Mucosa of rectum (tissue), 2 donors: Measurements from ENCODE around the gene GIMAP5.
A peak's percentile ranks its signal among the peaks of the same experiment; 100 is the strongest.

Experiments used
- H3K27ac ChIP-seq, 2 donors: one replicate each; pipeline ENCODE4 v1.7.0; 2013; ENCODE audit warnings: inconsistent platforms in 2 of 2, low read depth in 2 of 2, low read length in 2 of 2
- H3K27me3 ChIP-seq, 2 donors: one replicate each; pipeline ENCODE4 v1.7.0; 2013; ENCODE audit warnings: low read length in 2 of 2; ENCODE audit not compliant: control insufficient read depth in 2 of 2, insufficient read depth in 2 of 2
- H3K36me3 ChIP-seq, 2 donors: one replicate each; pipeline ENCODE4 v1.7.0; 2013; ENCODE audit warnings: low read length in 2 of 2; ENCODE audit not compliant: control insufficient read depth in 2 of 2, insufficient read depth in 2 of 2
- H3K4me1 ChIP-seq, 2 donors: one replicate each; pipeline ENCODE4 v1.7.0; 2013; ENCODE audit warnings: low read length in 2 of 2, mild to moderate bottlenecking in 1 of 2; ENCODE audit not compliant: control insufficient read depth in 2 of 2, insufficient read depth in 2 of 2
- H3K4me3 ChIP-seq, 2 donors: one replicate each; pipeline ENCODE4 v1.7.0; 2013; ENCODE audit warnings: low read length in 2 of 2
- H3K9ac ChIP-seq, 2 donors: one replicate each; pipeline ENCODE4 v1.7.0; 2013; ENCODE audit warnings: low read length in 2 of 2, low read depth in 1 of 2, mild to moderate bottlenecking in 1 of 2
- H3K9me3 ChIP-seq, 2 donors: one replicate each; pipeline ENCODE4 v1.7.0; 2013; ENCODE audit warnings: low read length in 2 of 2; ENCODE audit not compliant: control insufficient read depth in 2 of 2
- donor health status: healthy.
- donor health status: Normal muscosa, but diverticular disease.

GIMAP5 gene

DNA sequence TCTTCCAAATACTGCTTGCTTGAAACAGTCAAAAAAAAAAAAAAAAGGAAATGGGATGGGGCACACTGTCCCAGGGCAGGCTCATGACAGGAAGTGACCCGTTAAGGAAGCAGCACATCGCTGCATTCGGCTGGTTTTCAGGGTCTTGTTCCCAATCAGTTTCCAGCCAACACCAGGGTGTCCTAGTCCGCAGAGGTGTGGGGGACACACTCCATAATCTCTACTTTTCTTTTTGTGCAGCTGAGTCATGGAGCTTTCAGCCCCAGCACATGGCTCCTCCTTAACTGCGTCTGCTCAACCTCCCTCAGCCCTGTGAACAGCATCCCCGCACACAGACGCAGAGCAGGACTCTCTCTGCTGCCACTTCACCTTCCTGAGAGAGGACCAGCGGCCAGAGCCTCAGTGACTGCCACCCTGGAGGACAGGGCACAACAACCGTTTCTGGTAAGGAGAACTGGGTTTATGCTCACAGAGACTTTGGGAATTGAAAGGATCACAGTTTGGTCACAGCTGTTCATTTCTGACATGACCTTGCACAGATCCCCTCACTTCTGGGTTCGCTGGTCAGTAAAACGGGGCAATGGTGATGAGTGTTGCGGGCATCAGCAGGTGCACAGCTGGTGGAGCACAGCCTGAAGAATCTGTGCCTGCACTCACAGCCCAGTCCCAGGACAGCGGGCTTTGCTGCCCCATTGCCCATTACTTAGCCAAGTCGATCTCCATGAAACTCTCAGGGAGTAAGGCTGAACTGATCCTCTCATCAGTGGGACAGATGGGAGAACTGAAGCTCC is at the start of gene GIMAP5:
TSS of gene GIMAP5 (plus strand) at position 154 of the 791 bp plus-strand sequence. CDS start 3,467 bp downstream, outside the sequence.
- Histone ChIP-seq H3K27me3 (peaks cover 0 to 3% of the 10 kb centered on the region in 2 donors), H3K4me3 (peak within 1 kb of the TSS; percentile 47 to 81), H3K9me3 (no peaks in the 10 kb centered on the region), H3K4me1 (peaks cover 0 to 3% of the 10 kb centered on the region in 2 donors), H3K27ac (peak within 1 kb of the TSS; percentile 72 to 74), H3K36me3 (peaks cover 0 to 5% of the 10 kb centered on the region in 2 donors), H3K9ac (peak within 1 kb of the TSS; percentile 34 to 68)

- Histone ChIP-seq H3K4me1 (peaks cover 3 to 4% of the 10 kb centered on the region in 2 donors), H3K27ac (no peak overlapping the region), H3K27me3 (no peaks in the 10 kb centered on the region), H3K9ac (peak overlapping the region in 1 of 2 donors; percentile 10), H3K4me3 (no peak overlapping the region), H3K36me3 (peaks cover 10 to 11% of the 10 kb centered on the region in 2 donors), H3K9me3 (no peaks in the 10 kb centered on the region)
Measured at GRCh38 chr7:150688630-150689029, 48.6 kb upstream of the GIMAP5 start.

- Histone ChIP-seq H3K9me3 (peaks cover 0 to 1% of the 10 kb centered on the region in 2 donors), H3K4me3 (no peak overlapping the region), H3K4me1 (no peaks in the 10 kb centered on the region), H3K27ac (no peak overlapping the region), H3K27me3 (no peaks in the 10 kb centered on the region), H3K9ac (no peak overlapping the region), H3K36me3 (peaks cover 2 to 5% of the 10 kb centered on the region in 2 donors)
Measured at GRCh38 chr7:150695654-150696053, 41.6 kb upstream of the GIMAP5 start.

GRCh38 chr7:150703209-150703608 is 34.0 kb upstream of the GIMAP5 start:
- no peaks in the 10 kb centered on the region for H3K4me1 ChIP-seq
- no peaks in the 10 kb centered on the region for H3K27me3 ChIP-seq
- H3K9ac ChIP-seq = no peak overlapping the region
- no peaks in the 10 kb centered on the region for H3K36me3 ChIP-seq
- H3K9me3 ChIP-seq = peaks cover 8 to 12% of the 10 kb centered on the region in 2 donors
- no peak overlapping the region for H3K4me3 ChIP-seq
- H3K27ac ChIP-seq = no peak overlapping the region

DNA sequence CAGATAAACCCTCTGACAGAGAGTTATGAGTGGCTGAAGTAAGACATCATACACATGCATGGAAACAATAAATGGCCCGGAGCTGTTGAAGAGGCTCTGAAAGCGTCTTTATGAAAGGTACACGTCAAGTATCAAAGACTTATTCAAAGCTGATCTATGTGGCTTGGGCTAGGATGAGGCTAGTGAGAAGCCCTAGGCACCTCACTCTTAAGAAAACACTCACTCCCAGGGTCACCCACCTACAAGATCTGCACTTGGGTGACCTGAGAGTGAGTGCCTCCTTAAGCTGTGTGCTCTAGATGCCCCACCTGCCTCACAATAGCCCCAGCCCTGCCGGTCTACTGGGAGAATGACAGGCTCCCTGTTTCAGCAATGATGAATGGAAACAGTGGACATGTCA is 21.9 kb upstream of the GIMAP5 start:
- Histone ChIP-seq H3K9me3 (no peaks in the 10 kb centered on the region), H3K36me3 (no peaks in the 10 kb centered on the region), H3K4me3 (peak overlapping the region in 1 of 2 donors; percentile 70), H3K9ac (no peak overlapping the region), H3K27me3 (no peaks in the 10 kb centered on the region), H3K4me1 (peaks cover 0 to 5% of the 10 kb centered on the region in 2 donors), H3K27ac (peak overlapping the region; percentile 24 to 52)

- H3K4me3 ChIP-seq = peak overlapping the region in 1 of 2 donors; percentile 70
- H3K9ac ChIP-seq = no peak overlapping the region
Measured at GRCh38 chr7:150715738-150716137, 21.5 kb upstream of the GIMAP5 start.

DNA sequence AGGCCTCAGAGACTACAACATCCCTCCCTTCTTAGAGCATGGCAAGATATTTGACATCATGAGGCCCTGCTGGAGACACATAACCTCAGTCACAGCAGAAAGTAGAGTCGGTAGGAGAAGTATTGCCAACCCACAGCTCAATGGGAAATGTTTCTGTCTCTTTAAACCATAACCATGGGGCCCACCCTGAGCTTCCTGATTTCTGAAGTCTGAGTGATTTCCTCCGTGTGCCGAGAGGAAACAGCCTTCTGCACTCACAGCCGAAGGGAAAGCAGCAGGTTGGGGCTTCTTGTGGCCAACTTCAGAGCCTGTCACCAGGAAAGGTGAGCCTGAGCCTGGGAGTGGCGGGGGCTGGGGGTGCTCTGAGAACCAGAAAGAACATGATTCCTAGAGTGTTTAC is 20.9 kb upstream of the GIMAP5 start, which contains the start of gene GIMAP1:
TSS of gene GIMAP1 (plus strand) at position 246 of the 400 bp plus-strand sequence. CDS start 2,435 bp downstream, outside the sequence.
- Histone ChIP-seq H3K9me3 (no peaks in the 10 kb centered on the region), H3K36me3 (no peaks in the 10 kb centered on the region), H3K27ac (peak within 1 kb of the TSS; percentile 24 to 54), H3K4me3 (peak within 1 kb of the TSS; percentile 65 to 70), H3K4me1 (peaks cover 0 to 5% of the 10 kb centered on the region in 2 donors), H3K9ac (peak within 1 kb of the TSS; percentile 34 to 60), H3K27me3 (no peaks in the 10 kb centered on the region)

More at GRCh38 chr7:150715738-150716137, 21.5 kb upstream of the GIMAP5 start:
- H3K9me3 ChIP-seq = no peaks in the 10 kb centered on the region
- H3K4me1 ChIP-seq = peaks cover 0 to 5% of the 10 kb centered on the region in 2 donors
- H3K36me3 ChIP-seq = no peaks in the 10 kb centered on the region
- H3K27me3 ChIP-seq = no peaks in the 10 kb centered on the region
- H3K27ac ChIP-seq = peak overlapping the region; percentile 24 to 52

GRCh38 chr7:150716939-150717338 is 20.3 kb upstream of the GIMAP5 start:
- H3K27ac ChIP-seq = peak overlapping the region; percentile 24 to 54
- H3K4me3 ChIP-seq = peak overlapping the region; percentile 65 to 70
- H3K9ac ChIP-seq = peak overlapping the region; percentile 20 to 60

GRCh38 chr7:150717814-150718420 is 19.3 kb upstream of the GIMAP5 start:
- Histone ChIP-seq H3K27ac (peak overlapping the region; percentile 15 to 54), H3K36me3 (no peaks in the 10 kb centered on the region), H3K9ac (peak overlapping the region in 1 of 2 donors; percentile 34), H3K9me3 (no peaks in the 10 kb centered on the region), H3K4me3 (peak overlapping the region; percentile 45 to 70), H3K4me1 (peaks cover 0 to 5% of the 10 kb centered on the region in 2 donors), H3K27me3 (no peaks in the 10 kb centered on the region)

More at GRCh38 chr7:150716939-150717338, 20.3 kb upstream of the GIMAP5 start:
- Histone ChIP-seq H3K4me1 (peaks cover 0 to 5% of the 10 kb centered on the region in 2 donors), H3K9me3 (no peaks in the 10 kb centered on the region), H3K36me3 (no peaks in the 10 kb centered on the region), H3K27me3 (no peaks in the 10 kb centered on the region)

- no peaks in the 10 kb centered on the region for H3K9me3 ChIP-seq
- no peak overlapping the region for H3K4me3 ChIP-seq
- no peaks in the 10 kb centered on the region for H3K36me3 ChIP-seq
- no peak overlapping the region for H3K27ac ChIP-seq
- peaks cover 0 to 5% of the 10 kb centered on the region in 2 donors for H3K4me1 ChIP-seq
- no peaks in the 10 kb centered on the region for H3K27me3 ChIP-seq
- no peak overlapping the region for H3K9ac ChIP-seq
Measured at GRCh38 chr7:150719436-150719835, 17.8 kb upstream of the GIMAP5 start.
